NCI-H2171 treated with DMSO at 0.1 percent for 48 hours (cell line): ENCODE data around the gene RBM33.

Experiments
- DNase-seq: peaks from one replicate; lab custom pipeline; 2025; lab: John Stamatoyannopoulos, UW

RBM33 gene

GRCh38 chr7:155694851-155695250 lies 50.4 kb downstream of the RBM33 start:
- no peak for DNase-seq

GRCh38 chr7:155696747-155697146 lies 52.3 kb downstream of the RBM33 start:
- DNase-seq = no peak

- no peak for DNase-seq
These were observed 54.2 kb downstream of the RBM33 start for GRCh38 chr7:155698633-155699032.

- DNase-seq = no peak
These were observed 54.7 kb downstream of the RBM33 start for GRCh38 chr7:155699180-155699579.

- DNase-seq = no peak
These were observed 56.4 kb downstream of the RBM33 start for GRCh38 chr7:155700847-155701246.

DNA sequence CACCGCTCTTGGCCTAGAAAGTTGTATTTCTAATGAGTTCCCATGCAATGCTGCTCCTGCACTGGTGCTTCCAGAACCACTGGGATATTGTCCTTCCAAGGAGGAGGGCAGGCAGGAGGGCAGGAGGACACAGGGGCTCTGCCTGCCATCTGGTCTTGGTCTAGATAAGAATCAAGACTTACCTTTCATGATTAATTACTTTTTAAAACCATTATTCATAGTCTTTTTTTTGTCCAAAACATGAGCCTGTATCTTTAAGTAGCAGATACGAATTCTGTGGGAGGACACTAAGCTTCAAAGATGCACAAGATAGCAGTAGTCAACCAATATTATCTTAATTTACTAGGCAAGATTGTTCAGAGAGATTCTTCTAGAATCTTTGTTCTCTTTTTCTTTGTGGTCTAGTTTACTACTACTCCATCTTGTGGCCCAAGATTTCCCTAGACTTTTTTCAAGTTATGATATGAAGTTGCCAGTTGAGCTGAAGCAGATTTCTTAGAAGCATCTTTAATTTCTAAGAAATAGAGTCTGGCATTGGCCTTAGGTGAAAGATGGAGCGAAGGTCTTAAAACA lies 57.6 kb downstream of the RBM33 start:
- no peak for DNase-seq

GRCh38 chr7:155702616-155703015 lies 58.2 kb downstream of the RBM33 start:
- no peak for DNase-seq

DNA sequence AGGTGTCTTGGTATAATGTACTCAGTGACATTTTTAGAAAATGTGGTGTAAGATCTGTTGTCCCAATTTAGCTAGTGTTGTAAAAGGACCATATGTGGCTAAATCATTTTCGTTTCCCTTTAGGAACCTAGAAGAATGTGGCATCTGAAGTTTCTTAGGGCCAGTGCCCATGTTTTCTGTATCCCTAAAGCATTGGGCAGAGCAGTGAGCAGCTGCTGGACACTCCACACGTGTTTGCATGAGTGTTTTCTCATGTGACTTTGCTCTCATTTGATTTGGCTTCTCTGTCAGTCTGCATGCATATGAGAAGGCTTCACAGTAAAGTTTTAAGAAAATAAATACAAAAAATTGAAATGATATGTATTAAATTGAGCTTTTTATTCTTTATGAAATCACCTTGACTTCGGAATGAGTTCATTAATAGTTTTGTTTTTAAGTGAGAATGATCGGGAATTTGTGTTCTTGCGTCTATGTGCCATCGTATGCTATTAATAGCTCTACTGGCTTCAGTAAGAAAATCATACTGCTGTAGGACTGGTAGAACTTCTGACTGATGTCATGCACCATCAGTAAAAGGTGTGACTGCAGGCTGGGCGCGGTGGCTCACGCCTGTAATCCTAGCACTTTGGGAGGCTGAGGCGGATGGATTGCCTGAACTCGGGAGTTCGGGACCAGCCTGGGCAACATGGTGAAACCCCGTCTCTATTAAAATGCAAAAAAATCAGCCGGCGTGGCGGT lies 61.3 kb downstream of the RBM33 start:
- no peak for DNase-seq

DNA sequence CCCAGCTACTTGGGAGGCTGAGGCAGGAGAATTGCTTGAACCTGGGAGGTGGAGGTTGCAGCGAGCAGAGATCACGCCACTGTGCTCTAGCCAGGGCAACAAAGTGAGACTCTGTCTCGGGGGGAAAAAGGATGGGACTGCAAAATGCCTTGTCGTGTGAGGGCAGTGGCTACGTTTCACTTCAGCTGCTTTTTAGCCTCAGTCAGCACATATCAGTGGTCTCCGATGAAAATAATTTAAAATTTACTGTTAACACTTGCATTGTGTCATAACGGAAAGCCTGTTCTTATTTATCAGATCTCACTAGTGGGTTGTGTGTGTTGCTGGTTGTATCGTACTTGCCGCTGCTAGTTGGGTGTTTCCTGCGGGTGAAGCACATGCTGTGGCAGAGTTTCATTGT lies 61.9 kb downstream of the RBM33 start:
- no peak for DNase-seq

- DNase-seq = no peak
These were observed 65.0 kb downstream of the RBM33 start for GRCh38 chr7:155709453-155709852.

- DNase-seq = no peak
These were observed 65.6 kb downstream of the RBM33 start for GRCh38 chr7:155710031-155710430.

DNA sequence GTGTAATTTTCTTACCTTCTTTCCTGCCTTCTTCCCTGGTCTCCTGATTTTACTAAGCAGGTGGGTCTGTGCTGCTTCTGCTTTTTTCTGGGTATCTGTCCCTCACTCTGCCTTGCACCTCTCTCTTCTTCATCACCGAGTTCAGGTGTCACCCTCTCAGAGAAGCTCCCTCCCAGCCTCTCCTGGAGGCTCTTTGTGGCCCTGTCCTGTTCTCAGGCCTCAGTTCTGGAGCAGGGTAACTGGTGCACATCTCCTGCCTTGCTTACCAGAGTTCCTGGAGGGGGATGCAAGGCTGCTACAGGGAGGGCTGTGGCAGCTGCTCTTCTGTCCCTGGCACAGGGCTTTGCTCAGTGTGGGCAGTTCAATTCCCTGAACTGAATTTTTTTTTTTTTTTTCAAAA lies 66.1 kb downstream of the RBM33 start:
- DNase-seq = no peak

GRCh38 chr7:155711081-155711480 lies 66.6 kb downstream of the RBM33 start:
- DNase-seq = no peak

DNA sequence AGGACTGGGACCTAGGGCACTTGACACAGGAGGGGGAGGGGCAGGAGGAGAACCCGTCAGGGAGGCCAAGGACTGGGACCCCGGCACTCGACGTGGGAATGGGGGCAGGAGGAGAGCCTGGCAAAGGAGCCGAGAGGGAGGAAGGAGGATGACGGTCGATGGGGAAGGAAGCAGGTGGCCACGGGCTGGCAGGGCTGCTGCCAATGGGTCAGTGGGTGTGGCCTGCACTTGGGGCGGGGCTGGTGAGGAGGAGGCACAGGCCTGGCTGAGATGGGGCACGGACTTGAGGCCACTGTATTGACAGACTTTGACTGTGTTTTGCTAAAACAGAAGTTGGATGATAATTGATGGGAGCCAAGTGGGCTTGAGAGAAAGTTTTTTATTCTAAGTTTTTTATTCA lies 68.9 kb downstream of the RBM33 start:
- DNase-seq = no peak

GRCh38 chr7:155714702-155715101 lies 70.2 kb downstream of the RBM33 start:
- no peak for DNase-seq

DNA sequence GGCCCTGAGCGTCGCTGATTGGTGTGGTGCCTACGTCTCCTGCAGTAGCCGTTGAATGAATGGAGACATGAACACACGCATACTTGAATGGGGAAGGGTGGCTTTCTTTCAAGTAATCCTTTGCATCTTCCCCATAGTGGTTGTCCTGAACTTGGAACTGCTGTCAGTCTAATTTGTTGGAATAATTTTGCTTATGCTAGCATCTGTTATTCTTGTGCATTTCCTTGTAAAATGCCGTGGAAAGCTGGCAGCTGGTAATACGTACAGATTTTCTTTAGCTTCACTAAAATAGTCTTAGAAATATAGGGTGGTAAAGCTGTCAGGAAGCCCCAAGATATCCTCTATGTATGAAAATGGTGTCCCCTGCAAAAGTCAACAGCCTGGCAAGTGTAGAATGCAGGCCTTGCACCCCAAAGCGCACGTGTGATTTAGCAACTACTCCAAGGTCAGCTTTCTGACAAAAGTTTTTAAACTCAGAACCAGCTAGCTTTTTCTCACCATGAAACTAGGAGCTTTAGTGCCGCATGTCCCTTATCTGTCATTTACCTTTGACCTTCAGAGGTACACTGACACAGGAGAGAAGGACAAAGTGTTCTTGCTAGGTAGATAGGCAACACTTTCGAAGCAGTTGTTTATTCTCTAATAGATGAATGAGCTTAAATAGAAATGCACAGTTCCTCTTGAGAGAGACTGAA lies 70.8 kb downstream of the RBM33 start:
- DNase-seq = no peak

- DNase-seq = no peak
These were observed 72.7 kb downstream of the RBM33 start for GRCh38 chr7:155717010-155717744.

DNA sequence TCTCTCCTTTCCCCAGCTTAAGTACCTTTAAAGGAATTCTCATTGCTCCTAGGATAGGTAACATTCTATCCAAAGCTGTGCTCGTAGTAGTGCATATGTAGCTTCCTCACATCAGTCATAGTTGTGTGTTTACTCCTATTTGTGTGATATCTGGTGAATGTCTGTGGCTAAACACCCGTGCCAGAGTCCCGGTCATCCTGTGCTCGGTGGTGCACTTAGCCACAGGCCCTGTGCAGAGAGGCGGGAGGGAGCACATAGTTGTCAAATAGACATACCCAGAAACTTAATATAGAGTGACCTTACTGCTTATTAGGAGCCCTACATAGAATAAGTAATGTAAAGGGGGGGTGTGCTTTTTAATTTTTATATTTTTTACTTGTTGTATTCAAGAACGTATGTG lies 76.6 kb downstream of the RBM33 start:
- no peak for DNase-seq

DNA sequence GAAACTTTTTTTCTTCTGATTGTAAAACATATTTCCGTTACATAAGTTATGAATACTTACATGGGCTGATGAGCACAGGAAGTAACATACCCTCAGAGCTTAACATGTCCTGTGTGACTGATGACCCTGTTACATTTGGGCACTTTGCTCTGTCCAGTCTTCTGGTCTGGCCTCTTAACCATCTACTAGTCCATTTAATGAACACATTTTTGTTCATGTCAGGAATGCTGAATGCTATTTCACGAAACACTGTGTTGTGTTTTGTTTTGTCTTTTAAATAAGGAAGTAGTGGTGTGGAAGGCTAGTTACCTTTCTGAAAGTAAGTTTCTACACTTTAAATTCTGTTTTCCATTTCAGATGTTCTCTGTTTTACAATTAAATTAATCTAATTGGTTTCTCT lies 77.7 kb downstream of the RBM33 start:
- no peak for DNase-seq

GRCh38 chr7:155722936-155723335 lies 78.5 kb downstream of the RBM33 start:
- no peak for DNase-seq

DNA sequence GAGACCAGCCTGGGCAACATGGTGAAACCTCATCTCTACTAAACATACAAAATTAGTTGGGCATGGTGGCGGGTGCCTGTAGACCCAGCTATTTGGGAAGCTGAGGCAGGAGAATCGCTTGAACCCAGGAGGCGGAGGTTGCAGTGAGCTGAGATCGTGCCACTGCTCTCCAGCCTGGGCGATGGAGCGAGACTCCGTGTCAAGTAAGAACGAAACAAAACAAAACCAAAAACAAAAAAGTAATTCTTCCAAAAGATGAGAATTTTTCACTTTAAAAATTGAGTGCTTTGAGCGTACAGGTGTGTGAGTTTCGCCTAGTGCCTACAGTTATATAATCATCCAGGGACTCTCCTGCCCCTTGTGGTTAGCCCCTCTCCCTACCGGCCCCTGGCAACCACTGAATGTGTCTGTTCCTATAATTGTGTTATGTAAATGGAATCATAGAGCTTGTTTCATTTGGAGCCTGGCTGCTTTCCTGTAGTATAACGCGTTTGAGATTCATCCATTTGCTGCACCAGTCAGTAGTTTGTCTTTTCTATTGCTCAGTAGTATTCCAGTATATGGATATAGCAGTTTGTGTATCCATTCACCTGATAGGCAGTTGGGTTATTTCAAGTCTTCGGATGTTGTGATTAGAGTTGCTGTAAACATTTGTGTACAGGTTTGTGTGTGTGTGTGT lies 80.0 kb downstream of the RBM33 start:
- DNase-seq = peak; percentile 2

DNA sequence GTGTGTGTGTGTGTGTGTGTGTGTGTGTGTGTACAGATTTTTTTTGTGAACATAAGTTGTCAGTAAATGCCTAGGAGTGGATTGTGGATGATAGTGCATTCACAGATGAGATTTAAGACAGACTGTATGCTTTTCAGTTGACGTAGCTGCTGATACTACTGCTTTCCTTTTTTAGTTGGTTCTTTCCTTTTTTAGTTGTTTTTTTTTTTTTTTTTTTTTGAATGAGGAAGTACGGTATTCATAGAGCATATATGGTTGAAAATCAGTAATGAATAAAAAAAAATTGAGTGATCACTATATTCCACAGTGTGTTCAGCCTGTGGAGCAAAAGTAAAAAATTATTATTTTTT lies 80.5 kb downstream of the RBM33 start:
- DNase-seq = no peak
